Right kidney (tissue), 1 donor: ENCODE data around the gene PPM1E.
"Not testable (repeated sequence)": the region's sequence is repeated elsewhere in the genome, so short reads cannot be mapped to it uniquely, and the experiment has no call there.

Source experiments
- DNase-seq: peaks from one replicate; pipeline ENCODE4 v3.0.0-alpha.2; 2016

Gene PPM1E

GRCh38 chr17:58778482-58778881 is 22.8 kb downstream of the PPM1E start:
- DNase-seq: not testable (repeated sequence)

GRCh38 chr17:58779446-58779845 is 23.8 kb downstream of the PPM1E start:
- no peak for DNase-seq

DNA sequence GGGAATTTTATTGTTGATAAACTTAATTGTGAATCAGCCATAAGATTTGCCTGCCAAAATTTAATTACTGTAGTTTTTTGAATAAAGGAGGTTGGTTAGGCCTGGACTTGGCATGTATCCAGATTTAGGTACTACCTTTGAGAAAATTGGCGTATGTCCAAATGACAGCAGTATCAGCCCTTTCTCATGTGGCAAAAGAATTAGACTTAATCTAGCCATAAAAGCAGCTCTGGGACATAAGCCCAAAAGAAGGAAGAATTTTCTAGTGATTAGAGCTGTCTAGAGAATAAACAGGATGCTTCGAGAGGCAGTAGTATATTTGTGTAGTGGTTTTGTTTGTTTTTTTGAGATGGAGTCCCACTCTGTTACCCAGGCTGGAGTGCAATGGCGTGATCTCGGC is 27.7 kb downstream of the PPM1E start:
- no peak for DNase-seq

- no peak for DNase-seq
Observed at GRCh38 chr17:58785097-58785496, 29.4 kb downstream of the PPM1E start.

DNA sequence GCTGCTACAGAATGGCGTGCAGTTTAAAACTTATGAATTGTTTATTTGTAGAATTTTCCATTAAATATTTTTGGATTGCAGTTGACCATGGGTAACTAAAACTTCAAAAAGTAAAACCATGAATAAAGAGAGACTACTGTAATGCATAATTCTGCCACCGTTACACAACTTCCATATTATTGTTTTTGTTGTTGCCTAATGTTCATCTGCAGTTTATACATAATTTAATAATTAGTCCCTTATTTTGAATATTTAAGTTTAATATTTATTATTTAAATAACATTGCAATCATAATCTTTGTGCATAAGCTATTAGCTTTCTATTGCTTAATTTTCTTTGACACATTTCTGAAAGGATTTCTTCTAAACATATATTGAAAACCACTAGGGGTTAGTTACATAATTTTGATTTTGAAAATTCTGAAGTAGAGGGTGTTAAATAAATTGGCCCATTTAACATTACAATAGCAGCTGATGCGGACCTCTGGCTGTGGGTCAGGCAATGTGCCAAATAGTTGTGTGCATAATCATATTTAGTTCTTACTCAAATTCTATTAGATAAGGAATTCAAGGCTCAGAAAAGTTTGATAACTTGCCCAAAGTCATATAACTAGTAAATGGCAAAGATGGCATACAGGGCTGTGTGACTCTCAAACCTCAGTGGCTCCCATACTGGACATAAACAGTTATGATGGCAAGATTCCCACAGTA is 31.1 kb downstream of the PPM1E start:
- DNase-seq: no peak

GRCh38 chr17:58788199-58788598 is 32.5 kb downstream of the PPM1E start:
- no peak for DNase-seq

DNA sequence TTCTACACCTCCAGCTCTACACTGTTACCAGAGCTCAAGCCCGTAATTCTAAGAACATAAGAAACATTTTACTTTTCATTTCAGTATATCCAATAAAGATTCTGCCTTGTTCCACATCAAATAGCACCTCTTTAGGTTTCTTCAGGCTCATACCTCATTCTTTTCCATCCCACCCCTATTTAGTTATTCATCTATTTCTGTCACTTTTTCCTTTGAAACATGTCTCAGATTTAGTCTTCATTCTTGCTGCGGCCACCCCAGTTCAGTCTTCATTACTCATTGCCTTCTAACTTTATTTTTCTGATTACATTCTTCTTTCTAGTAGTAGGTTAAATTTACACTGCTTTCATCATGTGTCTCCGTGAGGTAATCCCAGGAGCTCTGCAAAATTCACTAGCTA is 33.5 kb downstream of the PPM1E start:
- DNase-seq: no peak

- DNase-seq: no peak
Observed at GRCh38 chr17:58789831-58790230, 34.2 kb downstream of the PPM1E start.

- DNase-seq: not testable (repeated sequence)
Observed at GRCh38 chr17:58794508-58794907, 38.9 kb downstream of the PPM1E start.

GRCh38 chr17:58802188-58802587 is 46.5 kb downstream of the PPM1E start:
- DNase-seq: no peak

DNA sequence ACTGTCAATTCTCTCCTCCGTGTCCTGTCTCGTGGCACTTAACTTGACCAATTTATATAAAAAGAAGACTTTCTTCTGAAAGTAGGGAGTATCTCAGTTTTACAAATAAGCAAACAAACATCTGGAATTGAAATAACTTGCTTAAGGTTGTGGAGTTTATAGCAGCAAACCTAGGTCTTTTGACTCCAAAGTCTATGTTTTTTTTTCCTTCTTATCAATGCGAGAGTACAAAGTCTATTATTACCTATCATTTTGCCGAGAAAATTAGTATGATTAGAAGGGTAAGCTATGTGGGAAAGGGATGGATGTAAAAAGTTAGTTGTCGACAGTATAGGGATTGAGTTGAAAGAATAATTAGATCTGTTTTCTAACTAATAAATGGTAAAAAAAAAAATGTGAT is 50.4 kb downstream of the PPM1E start:
- DNase-seq: no peak

GRCh38 chr17:58808609-58809563 is 53.2 kb downstream of the PPM1E start:
- DNase-seq: no peak

DNA sequence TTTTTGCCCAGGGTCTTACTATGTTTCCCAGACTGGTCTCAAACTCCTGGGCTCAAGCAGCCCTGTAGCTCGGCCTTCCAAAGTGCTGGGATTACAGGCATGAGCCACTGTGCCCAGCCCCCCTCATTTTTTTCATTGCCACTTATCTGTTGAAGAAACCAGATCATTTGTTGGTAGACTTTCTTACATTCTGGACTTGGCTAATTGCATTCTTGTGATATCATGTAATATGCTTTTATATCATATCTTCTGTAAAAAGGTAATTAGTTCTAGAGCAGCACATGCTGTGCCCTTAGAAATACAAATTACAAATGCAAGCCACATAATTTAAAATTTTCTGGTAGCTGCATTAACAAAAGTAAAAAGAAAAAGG is 53.9 kb downstream of the PPM1E start:
- DNase-seq: no peak

- no peak for DNase-seq
Observed at GRCh38 chr17:58811290-58811689, 55.6 kb downstream of the PPM1E start.

- no peak for DNase-seq
Observed at GRCh38 chr17:58813712-58814111, 58.1 kb downstream of the PPM1E start.

DNA sequence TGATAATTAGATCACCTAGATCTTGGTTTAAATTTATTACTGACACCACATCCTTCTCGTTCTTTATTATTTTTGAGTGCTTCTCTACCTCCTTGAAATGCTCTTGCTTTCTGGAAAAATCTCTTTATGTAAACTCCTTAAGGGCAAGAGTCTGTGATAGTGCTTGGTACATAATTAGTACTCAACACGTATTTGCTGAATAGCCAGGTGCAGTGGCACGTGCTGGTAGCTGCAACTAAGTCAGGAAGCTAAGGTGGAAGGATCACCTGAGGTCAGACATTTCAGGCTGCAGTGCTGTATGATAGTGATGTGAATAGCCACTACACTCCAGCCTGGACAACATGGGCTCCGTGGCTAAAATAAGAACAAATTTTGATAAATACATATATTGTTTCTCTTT is 63.0 kb downstream of the PPM1E start:
- DNase-seq: no peak

GRCh38 chr17:58822148-58823050 is 66.7 kb downstream of the PPM1E start:
- DNase-seq: no peak

GRCh38 chr17:58823051-58823525 is 67.4 kb downstream of the PPM1E start:
- no peak for DNase-seq

- no peak for DNase-seq
Observed at GRCh38 chr17:58829172-58829637, 73.6 kb downstream of the PPM1E start.

DNA sequence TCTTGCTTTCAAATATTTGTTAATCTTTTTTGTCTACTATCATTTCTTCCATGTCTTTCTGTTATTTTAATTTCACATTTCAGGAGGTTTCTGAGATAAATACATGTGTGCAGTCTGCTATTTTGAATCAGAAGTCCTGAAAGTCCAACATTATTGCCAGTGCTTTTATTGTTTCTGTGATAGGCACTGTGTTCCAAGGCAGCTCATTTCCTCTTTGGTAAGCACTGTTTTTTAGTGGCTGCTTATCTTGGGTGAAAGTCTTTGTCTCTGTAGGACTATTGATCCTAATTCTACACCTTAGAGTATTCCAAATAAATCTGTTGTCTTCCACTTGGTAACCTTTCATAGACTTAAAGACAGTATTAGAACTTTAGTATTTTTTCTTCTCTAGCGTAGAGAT is 76.1 kb downstream of the PPM1E start:
- DNase-seq: no peak

DNA sequence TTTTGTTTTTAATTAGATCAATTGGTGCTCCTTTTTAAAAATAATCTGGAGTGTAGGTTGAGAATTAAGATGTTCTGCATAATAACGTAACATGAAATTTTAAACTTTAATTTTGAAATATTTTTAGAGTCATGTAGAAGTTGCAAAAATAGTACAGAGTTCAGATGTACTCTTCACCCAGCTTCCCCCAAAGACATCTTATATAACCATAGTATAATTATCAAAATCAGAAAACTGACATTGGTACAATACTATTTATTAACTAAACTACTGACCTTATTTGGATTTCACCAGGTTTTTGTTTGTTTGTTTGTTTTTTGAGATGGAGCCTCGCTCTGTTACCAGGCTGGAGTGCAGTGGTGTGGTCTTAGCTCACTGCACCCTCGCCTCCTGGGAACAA is 76.9 kb downstream of the PPM1E start:
- no peak for DNase-seq

GRCh38 chr17:58837699-58838098 is 82.0 kb downstream of the PPM1E start:
- DNase-seq: no peak
